CD14-positive monocyte (primary cell): ENCODE results near the gene MUC6. TPM values are rescaled to one million over a fixed set of nuclear protein-coding genes. Genes with fewer than 3 reads are reported as not detected.

ENCODE experiments used
- DNase-seq, 3 donors: peaks; one replicate each; pipeline ENCODE4 v3.0.0-alpha.2; 2011 to 2022
- H2AFZ ChIP-seq: 2 replicates; pipeline ENCODE4 v1.6.0; 2012; ENCODE audit warnings: mild to moderate bottlenecking, low read depth, low read length, inconsistent platforms; ENCODE audit not compliant: insufficient read depth, poor library complexity, severe bottlenecking
- H3K27ac ChIP-seq, 2 donors: 1 replicate in 1 of 2; 2 replicates in 1 of 2; pipeline ENCODE4 v1.5.1; 2012 to 2013; ENCODE audit warnings: low read length in 2 of 2, control low read depth in 1 of 2, inconsistent platforms in 1 of 2, low read depth in 1 of 2, mild to moderate bottlenecking in 1 of 2
- H3K27me3 ChIP-seq, 2 donors: one replicate each; pipeline versions ENCODE4 v1.6.0 to v1.6.1; 2011 to 2013; ENCODE audit warnings: low read length in 2 of 2; ENCODE audit not compliant: control insufficient read depth in 2 of 2, insufficient read depth in 2 of 2
- H3K36me3 ChIP-seq, 2 donors: replicated peaks in 1 of 2; 1 replicate in 1 of 2; 2 replicates in 1 of 2; pipeline versions ENCODE4 v1.5.1 to v1.6.1; 2012 to 2013; ENCODE audit warnings: low read length in 2 of 2, control low read depth in 1 of 2, inconsistent platforms in 1 of 2, mild to moderate bottlenecking in 1 of 2; ENCODE audit not compliant: insufficient read depth in 2 of 2, control insufficient read depth in 1 of 2
- H3K4me1 ChIP-seq, 2 donors: 1 replicate in 1 of 2; 2 replicates in 1 of 2; pipeline versions ENCODE4 v1.5.1 to v1.6.1; 2012 to 2013; ENCODE audit warnings: low read length in 2 of 2, control low read depth in 1 of 2, inconsistent platforms in 1 of 2, mild to moderate bottlenecking in 1 of 2, moderate library complexity in 1 of 2; ENCODE audit not compliant: insufficient read depth in 2 of 2, control insufficient read depth in 1 of 2
- H3K4me2 ChIP-seq: replicated peaks from 2 replicates; pipeline ENCODE3; 2012; ENCODE audit warnings: low read length, moderate library complexity, mild to moderate bottlenecking; ENCODE audit not compliant: poor library complexity, severe bottlenecking; ENCODE audit errors: extremely low read depth
- H3K4me3 ChIP-seq, 3 experiments: fragments of 200-600 bp in 1 of 3; sonication (generic) in 1 of 3; replicated peaks in 1 of 3; 1 replicate in 2 of 3; 2 replicates in 1 of 3; pipeline ENCODE4 v1.5.1; 2011 to 2013; ENCODE audit warnings: low read length in 3 of 3, mild to moderate bottlenecking in 3 of 3, control low read depth in 2 of 3, low read depth in 2 of 3, inconsistent platforms in 1 of 3, moderate library complexity in 1 of 3
- H3K79me2 ChIP-seq: 2 replicates; pipeline ENCODE4 v1.6.0; 2012; ENCODE audit warnings: mild to moderate bottlenecking, control low read depth, inconsistent platforms, low read length, moderate library complexity; ENCODE audit not compliant: insufficient read depth
- H3K9ac ChIP-seq: 2 replicates; pipeline ENCODE4 v1.6.0; 2017; ENCODE audit warnings: low read length, mild to moderate bottlenecking; ENCODE audit not compliant: insufficient read depth, poor library complexity, severe bottlenecking
- H3K9me3 ChIP-seq, 2 donors: replicated peaks in 1 of 2; 1 replicate in 1 of 2; 2 replicates in 1 of 2; pipeline versions ENCODE4 v1.5.1 to v1.6.1; 2012 to 2013; ENCODE audit warnings: low read length in 2 of 2, control low read depth in 1 of 2; ENCODE audit not compliant: control insufficient read depth in 1 of 2, insufficient read depth in 1 of 2
- H4K20me1 ChIP-seq: 2 replicates; pipeline ENCODE4 v1.6.0; 2012; ENCODE audit warnings: mild to moderate bottlenecking, low read length, control low read depth, moderate library complexity; ENCODE audit not compliant: insufficient read depth
- H3K27ac Mint-ChIP-seq, 7 donors: one replicate each; pipeline ENCODE4 v1.8.0; 2020; ENCODE audit warnings: mild to moderate bottlenecking in 7 of 7, mixed read lengths in 7 of 7, moderate library complexity in 6 of 7, inconsistent platforms in 2 of 7
- H3K27me3 Mint-ChIP-seq, 3 donors: one replicate each; pipeline ENCODE4 v1.8.0; 2021 to 2022; ENCODE audit warnings: low read depth in 3 of 3, mild to moderate bottlenecking in 3 of 3, mixed read lengths in 3 of 3, moderate library complexity in 3 of 3, inconsistent platforms in 1 of 3
- H3K36me3 Mint-ChIP-seq, 2 donors: one replicate each; pipeline ENCODE4 v1.8.0; 2020; ENCODE audit warnings: mixed read lengths in 2 of 2, inconsistent platforms in 1 of 2, mild to moderate bottlenecking in 1 of 2
- H3K4me1 Mint-ChIP-seq: one replicate; pipeline ENCODE4 v1.8.0; 2020; ENCODE audit warnings: mild to moderate bottlenecking, mixed read lengths
- H3K4me3 Mint-ChIP-seq, 2 donors: one replicate each; pipeline ENCODE4 v1.8.0; 2020; ENCODE audit warnings: mild to moderate bottlenecking in 2 of 2, mixed read lengths in 2 of 2, moderate library complexity in 1 of 2
- H3K9me3 Mint-ChIP-seq, 7 donors: one replicate each; pipeline ENCODE4 v1.8.0; 2020 to 2022; ENCODE audit warnings: mixed read lengths in 7 of 7, mild to moderate bottlenecking in 6 of 7, moderate library complexity in 6 of 7, inconsistent platforms in 2 of 7
- CTCF ChIP-seq: fragments of 200-600 bp; IDR thresholded peaks from one replicate; pipeline ENCODE4 v1.8.0; 2022; ENCODE audit warnings: antibody characterized with exemption, mild to moderate bottlenecking
- WGBS: methylation state at CpG from one replicate; pipeline ENCODE4 v1.1.5; 2013; ENCODE audit warnings: missing lambda C conversion rate; ENCODE audit not compliant: insufficient coverage; 5-methylcytosine and 5-hydroxymethylcytosine counted together
- intact Hi-C, 2 donors: fragments of 100-400 bp; cut with micrococcal nuclease; formaldehyde crosslinking; loops; one replicate each; pipeline versions ENCODE4 v1.15.0 to v1.15.1; 2023
- polyA plus RNA-seq, 3 donors: library from polyadenylated mRNA; depleted of rRNA in 1 of 3; unstranded in 2 of 3; stranded (reverse) in 1 of 3; fragments of 300-500 nt in 2 of 3; fragments of >200 nt in 1 of 3; fragmentation: Illumina TruSeq in 2 of 3; gene quantifications; 1 replicate in 2 of 3; 2 replicates in 1 of 3; pipeline ENCODE4 v1.2.3, GENCODE V29; 2012 to 2021

Gene MUC6
- polyA plus RNA-seq, 3 donors: not detected

GRCh38 chr11:1083621-1084551 lies 47.4 kb upstream of the MUC6 start:
- no peak overlapping the region for H3K4me3 Mint-ChIP-seq
- H2AFZ ChIP-seq: no peak overlapping the region
- no peaks in the 10 kb centered on the region for H3K4me1 ChIP-seq
- H3K27ac Mint-ChIP-seq: no peak overlapping the region
- H3K36me3 ChIP-seq: no peaks in the 10 kb centered on the region
- intact Hi-C loops: no loop called here
- H3K4me3 ChIP-seq: no peak overlapping the region
- no peaks in the 10 kb centered on the region for H3K27me3 ChIP-seq
- WGBS: 61% methylated on average over 24 of the region's 34 CpGs
- H3K79me2 ChIP-seq: no peaks in the 10 kb centered on the region
- no peak overlapping the region for H3K4me2 ChIP-seq
- H3K27ac ChIP-seq: no peak overlapping the region
- peaks cover 0 to 2% (median 1%) of the 10 kb centered on the region in 3 donors for H3K27me3 Mint-ChIP-seq
- H3K36me3 Mint-ChIP-seq: no peaks in the 10 kb centered on the region
- no peaks in the 10 kb centered on the region for H3K4me1 Mint-ChIP-seq
- peaks cover 0 to 3% (median 0%) of the 10 kb centered on the region in 7 donors for H3K9me3 Mint-ChIP-seq
- H3K9me3 ChIP-seq: peaks cover 0 to 6% of the 10 kb centered on the region in 2 donors
- no peak for DNase-seq
- TF ChIP-seq CTCF: no peak
- H4K20me1 ChIP-seq: no peaks in the 10 kb centered on the region
- H3K9ac ChIP-seq: no peak overlapping the region

GRCh38 chr11:1082728-1083620 lies 46.5 kb upstream of the MUC6 start:
- intact Hi-C loops: no loop called here
- Histone ChIP-seq H3K4me1 (no peaks in the 10 kb centered on the region), H3K9ac (no peak overlapping the region), H2AFZ (no peak overlapping the region), H3K79me2 (no peaks in the 10 kb centered on the region), H3K4me2 (no peak overlapping the region), H3K36me3 (no peaks in the 10 kb centered on the region), H3K27me3 (no peaks in the 10 kb centered on the region), H3K4me3 (no peak overlapping the region), H3K9me3 (peaks cover 0 to 12% of the 10 kb centered on the region in 2 donors), H4K20me1 (no peaks in the 10 kb centered on the region), H3K27ac (no peak overlapping the region)
- TF ChIP-seq CTCF: no peak
- Mint-ChIP-seq H3K27me3 (peaks cover 0 to 2% (median 1%) of the 10 kb centered on the region in 3 donors), H3K4me3 (no peak overlapping the region), H3K4me1 (no peaks in the 10 kb centered on the region), H3K9me3 (peaks cover 0 to 2% (median 0%) of the 10 kb centered on the region in 7 donors), H3K27ac (no peak overlapping the region), H3K36me3 (no peaks in the 10 kb centered on the region)
- no peak for DNase-seq
- 78% methylated on average over 29 of the region's 33 CpGs for WGBS
